ENCODE measurements around the gene MAML1.

Gene MAML1

DNA sequence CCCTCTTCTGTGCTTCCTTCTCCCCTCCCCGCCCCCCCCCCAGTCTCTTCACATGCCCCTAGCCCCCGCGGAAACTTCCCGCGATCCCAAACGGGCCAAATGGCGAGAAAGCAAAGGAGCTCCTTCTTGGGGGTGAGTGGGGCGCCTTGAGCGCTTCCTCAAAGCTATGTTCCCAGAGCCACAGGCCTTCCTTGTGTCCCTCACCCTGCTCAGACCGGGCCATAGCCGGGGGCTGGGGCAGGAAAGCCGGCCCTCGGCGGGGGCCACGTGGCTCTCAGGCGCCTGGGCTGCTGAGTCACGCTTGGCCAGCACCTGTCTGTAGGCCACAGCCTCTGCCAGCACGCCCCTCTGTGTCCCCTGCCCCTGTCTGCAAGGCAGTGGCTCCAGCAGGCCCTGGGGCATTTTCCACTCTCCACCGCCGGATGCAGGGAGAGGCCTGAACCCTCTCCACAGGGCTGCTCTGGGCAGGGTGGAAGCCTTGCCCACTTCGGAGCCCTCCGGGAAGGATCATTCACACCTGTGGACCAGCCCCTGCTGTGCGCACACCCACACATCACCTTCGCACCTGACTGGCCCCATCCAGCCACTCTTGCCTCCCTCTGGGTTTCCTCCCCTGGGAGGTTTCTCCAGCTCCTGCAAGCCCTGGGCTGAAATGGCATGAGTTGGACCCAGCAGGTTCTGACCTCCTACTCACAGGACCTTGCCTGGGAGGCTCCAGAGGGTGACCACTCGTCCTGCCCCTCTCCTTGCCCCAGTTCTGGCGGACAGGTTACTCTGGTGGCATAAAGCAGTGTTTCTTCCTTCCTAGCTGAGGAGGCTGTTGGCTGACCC, 86.9 kb downstream of the MAML1 start:
- TF ChIP-seq ZNF274 (IDR thresholded peaks at IDR 0.05; ENCODE audit: low read depth, low read length) = no peak
- H3K4me3 ChIP-seq (ENCODE audit: low read length) = no peak overlapping the region

DNA sequence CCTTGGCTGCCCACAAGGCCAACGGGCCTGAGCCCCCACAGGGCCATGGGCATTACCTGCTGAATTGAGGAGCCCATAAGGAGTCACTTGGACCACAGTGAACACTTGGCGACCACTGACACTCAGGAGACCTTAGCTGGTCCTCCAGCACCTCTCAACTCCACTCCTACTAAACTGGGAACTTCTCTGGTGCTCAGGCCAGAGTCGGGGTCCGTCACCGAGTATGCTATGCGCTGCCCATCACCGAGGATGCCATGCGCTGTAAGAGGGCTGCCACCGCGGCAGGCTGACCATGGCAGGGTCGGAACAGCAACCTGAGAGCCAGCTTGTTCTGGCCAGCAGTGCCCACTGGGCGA, 87.5 kb downstream of the MAML1 start:
- H3K4me3 ChIP-seq (ENCODE audit: low read length) = peak overlapping the region; percentile 43; the same call in 1 of the 2 replicates
- TF ChIP-seq ZNF274 (IDR thresholded peaks at IDR 0.05; ENCODE audit: low read depth, low read length) = no peak

DNA sequence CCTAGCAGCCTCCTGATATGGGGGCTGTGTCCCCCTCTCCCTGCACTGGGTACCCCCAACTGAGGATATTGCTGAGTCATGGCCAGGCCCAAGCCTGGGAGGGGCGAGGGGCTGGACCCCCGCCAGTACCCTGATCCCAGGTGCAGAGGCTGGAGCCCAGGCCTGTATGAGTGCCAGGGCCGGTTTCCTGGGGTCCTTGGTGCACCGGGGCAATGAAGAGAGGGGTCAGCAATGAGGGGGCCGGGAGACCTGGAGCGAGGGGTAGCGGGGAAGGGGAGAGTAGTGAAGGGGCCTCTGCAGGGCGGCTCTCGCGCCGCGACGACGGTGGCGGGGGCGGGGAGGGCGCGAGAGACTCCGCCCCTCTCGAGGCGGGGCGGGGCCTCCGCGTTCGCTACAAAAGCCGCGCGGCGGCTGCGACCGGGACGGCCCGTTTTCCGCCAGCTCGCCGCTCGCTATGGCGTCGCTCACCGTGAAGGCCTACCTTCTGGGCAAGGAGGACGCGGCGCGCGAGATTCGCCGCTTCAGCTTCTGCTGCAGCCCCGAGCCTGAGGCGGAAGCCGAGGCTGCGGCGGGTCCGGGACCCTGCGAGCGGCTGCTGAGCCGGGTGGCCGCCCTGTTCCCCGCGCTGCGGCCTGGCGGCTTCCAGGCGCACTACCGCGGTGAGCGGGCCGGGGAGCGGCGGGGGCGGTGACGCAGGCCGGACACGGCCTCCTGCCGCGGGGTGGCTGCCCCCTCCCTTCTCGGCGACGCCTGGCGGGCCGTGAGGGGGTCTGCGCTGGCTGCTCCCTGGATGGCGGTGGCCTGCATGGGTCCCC, 88.1 kb downstream of the MAML1 start, which contains the start of gene SQSTM1:
Gene SQSTM1, plus strand, starts transcription at position 423 of the 815 bp plus-strand sequence. Its CDS starts 32 bp downstream, at position 455.
- H3K4me3 ChIP-seq (ENCODE audit: low read length) = peak within 1 kb of the TSS; percentile 94
- TF ChIP-seq ZNF274 (IDR thresholded peaks at IDR 0.05; ENCODE audit: low read depth, low read length) = no peak

DNA sequence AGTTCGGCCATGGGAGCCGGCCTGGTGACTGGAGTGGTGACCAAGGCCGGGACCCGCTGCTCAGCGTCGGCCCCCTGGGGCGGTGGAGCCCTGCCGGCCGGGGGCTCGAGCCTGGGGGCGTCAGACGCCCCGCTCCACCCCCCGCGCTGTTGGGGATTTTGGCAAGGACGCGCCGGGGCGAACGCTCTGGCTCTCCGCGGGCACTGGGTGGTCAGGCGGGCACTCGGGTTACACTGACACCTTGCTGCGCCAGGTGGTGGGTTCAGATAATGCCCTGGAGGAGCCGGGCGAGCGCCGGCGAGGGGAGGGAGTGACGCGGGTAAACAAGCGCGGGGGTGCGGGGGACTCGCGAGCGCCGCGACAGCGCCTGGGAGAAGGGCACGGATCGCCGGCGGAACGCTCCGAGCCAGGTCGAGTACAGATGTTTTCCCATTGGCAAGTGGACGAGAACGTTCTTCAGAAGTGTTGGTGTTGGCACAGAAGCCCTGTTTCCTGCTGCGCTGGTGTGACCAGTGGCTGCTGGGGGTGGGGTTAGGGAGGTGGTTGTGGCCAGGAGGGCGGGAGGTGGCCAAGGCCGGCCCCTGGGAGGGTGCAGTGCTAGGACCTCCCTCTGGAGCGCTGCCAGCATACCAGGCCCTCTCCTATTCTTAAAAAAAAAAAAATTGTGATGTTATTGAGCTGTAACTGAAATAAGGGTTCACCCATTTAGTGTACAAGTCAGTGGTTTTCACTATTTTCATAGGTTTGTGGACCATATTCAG, 88.9 kb downstream of the MAML1 start:
- TF ChIP-seq ZNF274 (IDR thresholded peaks at IDR 0.05; ENCODE audit: low read depth, low read length) = no peak
- H3K4me3 ChIP-seq (ENCODE audit: low read length) = peak overlapping the region; percentile 94

DNA sequence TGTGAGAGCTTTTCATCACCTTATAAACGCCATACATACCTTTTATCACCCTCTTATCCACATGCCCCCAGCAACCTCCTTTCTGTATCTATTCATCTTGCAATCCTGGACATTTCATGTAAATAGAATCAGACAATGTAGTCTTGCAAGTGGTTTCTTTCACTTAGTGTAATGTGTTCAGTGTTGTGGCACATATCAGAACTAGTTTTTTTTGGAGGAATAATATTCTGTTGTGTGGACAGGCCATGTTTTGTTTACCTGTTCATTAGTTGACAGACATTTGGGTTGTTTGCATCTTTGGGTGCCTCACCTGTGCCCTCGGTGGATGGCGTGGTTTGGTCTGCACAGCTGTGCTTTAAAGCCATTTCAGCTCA, 89.4 kb downstream of the MAML1 start:
- 0 out of 2 replicates have a peak overlapping the region, but pooled peaks have one; percentile 94 for H3K4me3 ChIP-seq (ENCODE audit: low read length)
- no peak for TF ChIP-seq ZNF274 (IDR thresholded peaks at IDR 0.05; ENCODE audit: low read depth, low read length)

DNA sequence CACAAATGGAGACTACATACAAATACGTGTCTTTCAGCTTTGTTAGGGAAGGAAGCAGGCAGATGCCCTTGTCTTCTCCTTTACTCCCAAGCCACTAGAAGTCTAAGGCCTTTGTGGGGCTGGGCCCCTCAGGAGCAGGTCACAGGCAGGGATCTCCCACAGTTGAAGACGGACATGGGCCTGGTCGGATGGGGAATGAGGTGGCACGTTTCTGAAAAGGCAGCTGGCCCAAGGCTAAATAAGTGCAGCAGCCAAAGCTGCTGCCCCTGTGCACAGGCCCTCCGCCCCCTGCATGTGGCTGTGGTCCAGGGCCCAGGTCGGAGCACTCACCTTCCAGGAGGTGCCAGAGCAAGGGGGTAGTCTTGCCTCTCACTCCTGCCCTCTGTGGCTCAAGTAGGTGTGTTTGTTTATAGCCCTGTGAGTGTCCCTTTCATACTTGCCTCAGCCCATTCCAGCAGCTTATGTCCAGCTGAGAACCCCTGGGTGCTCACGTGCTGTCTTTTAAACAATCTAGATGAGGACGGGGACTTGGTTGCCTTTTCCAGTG, 89.9 kb downstream of the MAML1 start:
- TF ChIP-seq ZNF274 (IDR thresholded peaks at IDR 0.05; ENCODE audit: low read depth, low read length) = no peak
- H3K4me3 ChIP-seq (ENCODE audit: low read length) = no peak overlapping the region

DNA sequence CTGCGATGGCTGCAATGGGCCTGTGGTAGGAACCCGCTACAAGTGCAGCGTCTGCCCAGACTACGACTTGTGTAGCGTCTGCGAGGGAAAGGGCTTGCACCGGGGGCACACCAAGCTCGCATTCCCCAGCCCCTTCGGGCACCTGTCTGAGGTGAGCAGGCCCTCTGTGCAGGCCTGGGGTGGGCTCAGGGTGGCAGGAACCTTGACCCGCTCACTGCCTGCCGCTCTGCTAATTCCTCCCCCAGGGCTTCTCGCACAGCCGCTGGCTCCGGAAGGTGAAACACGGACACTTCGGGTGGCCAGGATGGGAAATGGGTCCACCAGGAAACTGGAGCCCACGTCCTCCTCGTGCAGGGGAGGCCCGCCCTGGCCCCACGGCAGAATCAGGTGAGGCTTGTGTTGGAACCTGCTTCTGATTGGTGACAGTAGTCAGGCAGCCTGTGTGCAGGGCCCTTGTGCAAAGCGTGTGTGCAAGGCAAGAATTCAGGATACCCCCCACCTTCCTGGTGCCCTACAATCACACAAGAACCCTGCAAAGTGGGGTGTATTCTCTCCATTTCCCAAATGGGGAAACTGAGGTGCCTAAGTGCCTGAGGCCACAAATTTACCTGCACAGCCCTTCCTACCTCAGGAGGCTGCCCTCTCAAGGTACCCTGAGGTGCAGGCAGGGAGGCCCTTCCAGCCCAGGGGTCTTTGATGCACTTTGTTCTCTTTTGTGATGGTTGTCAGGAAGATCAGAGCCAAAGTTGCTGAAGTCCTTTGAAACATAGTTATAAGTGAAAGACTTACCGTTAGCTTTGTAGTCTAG, 91.5 kb downstream of the MAML1 start:
- no peak overlapping the region for H3K4me3 ChIP-seq (ENCODE audit: low read length)
- no peak for TF ChIP-seq ZNF274 (IDR thresholded peaks at IDR 0.05; ENCODE audit: low read depth, low read length)

DNA sequence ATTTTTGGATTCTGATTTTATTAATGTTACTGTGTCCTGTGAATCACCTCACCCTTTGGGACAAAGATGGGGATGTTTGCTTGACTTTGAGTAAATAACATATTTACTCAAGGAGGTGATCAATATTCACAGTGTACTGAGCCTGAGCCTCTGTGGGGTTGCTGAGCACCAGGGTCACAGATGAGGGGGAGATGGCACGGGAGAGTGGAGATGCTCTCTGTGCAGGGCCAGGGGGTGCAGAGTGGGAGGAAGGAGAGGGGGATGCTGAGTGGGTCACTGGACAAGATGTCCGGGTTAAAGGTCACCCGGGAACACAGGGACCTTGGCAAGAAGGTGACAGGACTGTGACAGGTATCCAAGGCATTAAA, 92.1 kb downstream of the MAML1 start:
- H3K4me3 ChIP-seq (ENCODE audit: low read length) = no peak overlapping the region
- TF ChIP-seq ZNF274 (IDR thresholded peaks at IDR 0.05; ENCODE audit: low read depth, low read length) = no peak

DNA sequence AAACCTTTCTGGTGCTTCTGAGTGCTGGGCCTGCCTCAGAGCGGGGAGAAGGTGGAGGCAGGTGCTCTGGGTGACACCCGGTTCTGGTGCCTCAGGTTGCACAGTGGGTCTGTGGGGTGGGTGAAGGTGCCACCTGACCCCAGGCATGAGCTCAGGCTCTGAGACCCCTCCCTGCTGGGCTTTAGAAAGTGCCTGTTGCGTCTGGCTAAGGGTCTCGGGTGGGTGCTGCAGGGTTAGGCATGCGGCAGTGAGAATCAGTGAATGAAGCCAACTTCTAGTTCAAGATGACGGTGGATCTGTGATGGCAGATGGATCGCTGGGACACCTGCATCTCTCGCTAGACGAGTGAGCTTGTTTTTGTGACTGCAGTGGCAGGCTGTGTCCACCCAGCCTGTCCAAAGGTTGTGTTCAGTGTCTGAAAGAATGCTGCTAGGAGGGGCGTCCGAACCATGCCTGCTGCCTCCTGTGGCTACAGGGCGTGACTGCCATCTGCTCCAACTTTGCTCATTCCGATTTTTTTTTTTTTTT, 93.1 kb downstream of the MAML1 start:
- H3K4me3 ChIP-seq (ENCODE audit: low read length) = no peak overlapping the region
- TF ChIP-seq ZNF274 (IDR thresholded peaks at IDR 0.05; ENCODE audit: low read depth, low read length) = no peak

Data from GM08714 (cell line).